HG03342 (cell line): ENCODE data around the gene PSAPL1.

ENCODE experiments used
- ATAC-seq: cut with Tn5 transposase; IDR thresholded peaks from one replicate; pipeline ENCODE4 v1.9.1; 2021; ENCODE audit warnings: mild to moderate bottlenecking, moderate library complexity; ENCODE audit not compliant: unreplicated experiment

The PSAPL1 gene

GRCh38 chr4:7398104-7398423 is 36.7 kb downstream of the PSAPL1 start:
- ATAC-seq = no peak

GRCh38 chr4:7397206-7398103 is 37.3 kb downstream of the PSAPL1 start:
- ATAC-seq = no peak

- ATAC-seq = no peak
These were observed 38.4 kb downstream of the PSAPL1 start for GRCh38 chr4:7396186-7396910.

- ATAC-seq = no peak
These were observed 39.1 kb downstream of the PSAPL1 start for GRCh38 chr4:7395645-7396044.

- no peak for ATAC-seq
These were observed 39.9 kb downstream of the PSAPL1 start for GRCh38 chr4:7394681-7395451.

GRCh38 chr4:7393601-7394575 is 40.8 kb downstream of the PSAPL1 start:
- ATAC-seq = no peak

GRCh38 chr4:7392438-7393421 is 42.0 kb downstream of the PSAPL1 start:
- no peak for ATAC-seq

GRCh38 chr4:7391637-7392437 is 42.9 kb downstream of the PSAPL1 start:
- ATAC-seq = no peak

- ATAC-seq = no peak
These were observed 43.7 kb downstream of the PSAPL1 start for GRCh38 chr4:7390906-7391636.

GRCh38 chr4:7390336-7390735 is 44.4 kb downstream of the PSAPL1 start:
- ATAC-seq = no peak

- ATAC-seq = no peak
These were observed 45.0 kb downstream of the PSAPL1 start for GRCh38 chr4:7389719-7390118.

GRCh38 chr4:7389101-7389701 is 45.5 kb downstream of the PSAPL1 start:
- no peak for ATAC-seq

GRCh38 chr4:7388627-7389026 is 46.1 kb downstream of the PSAPL1 start:
- ATAC-seq = no peak

- no peak for ATAC-seq
These were observed 46.8 kb downstream of the PSAPL1 start for GRCh38 chr4:7387925-7388324.

GRCh38 chr4:7384929-7385890 is 49.5 kb downstream of the PSAPL1 start:
- ATAC-seq = no peak
